ENCODE data around the gene YWHAQ. TPM values are rescaled to one million over a fixed set of nuclear protein-coding genes. Genes with fewer than 3 reads are reported as not detected.
"Not testable (repeated sequence)": the region's sequence is repeated elsewhere in the genome, so short reads cannot be mapped to it uniquely, and the experiment has no call there.

Gene YWHAQ
- total RNA-seq, 1 donor from 2014 or later = 140 TPM

GRCh38 chr2:9618410-9618809 lies 12.4 kb downstream of the YWHAQ start:
- H3K27me3 ChIP-seq (ENCODE audit: control insufficient read depth in 3 of 3, insufficient read depth in 3 of 3, low read length in 3 of 3) = no peaks in the 10 kb centered on the region
- no peak overlapping the region for H3K9ac ChIP-seq (ENCODE audit: low read depth in 1 of 3, low read length in 3 of 3)
- H3K9me3 ChIP-seq (ENCODE audit: control insufficient read depth in 3 of 3, low read length in 3 of 3) = no peaks in the 10 kb centered on the region
- no peak overlapping the region for H3K4me3 ChIP-seq (ENCODE audit: low read length in 3 of 3)
- peaks cover 18 to 46% (median 23%) of the 10 kb centered on the region in 3 donors for H3K4me1 ChIP-seq (ENCODE audit: control insufficient read depth in 3 of 3, insufficient read depth in 3 of 3, low read length in 3 of 3)
- no peak overlapping the region for H3K27ac ChIP-seq (ENCODE audit: low read depth, low read length)
- peaks cover 0 to 11% (median 0%) of the 10 kb centered on the region in 3 donors for H3K36me3 ChIP-seq (ENCODE audit: control insufficient read depth in 3 of 3, insufficient read depth in 3 of 3, low read length in 3 of 3)

GRCh38 chr2:9617749-9618148 lies 13.0 kb downstream of the YWHAQ start:
- Histone ChIP-seq H3K9ac (ENCODE audit: low read depth in 1 of 3, low read length in 3 of 3) (no peak overlapping the region), H3K9me3 (ENCODE audit: control insufficient read depth in 3 of 3, low read length in 3 of 3) (no peaks in the 10 kb centered on the region), H3K27me3 (ENCODE audit: control insufficient read depth in 3 of 3, insufficient read depth in 3 of 3, low read length in 3 of 3) (no peaks in the 10 kb centered on the region), H3K4me3 (ENCODE audit: low read length in 3 of 3) (no peak overlapping the region), H3K27ac (ENCODE audit: low read depth, low read length) (no peak overlapping the region), H3K4me1 (ENCODE audit: control insufficient read depth in 3 of 3, insufficient read depth in 3 of 3, low read length in 3 of 3) (peaks cover 18 to 45% (median 25%) of the 10 kb centered on the region in 3 donors), H3K36me3 (ENCODE audit: control insufficient read depth in 3 of 3, insufficient read depth in 3 of 3, low read length in 3 of 3) (peaks cover 0 to 7% (median 0%) of the 10 kb centered on the region in 3 donors)

DNA sequence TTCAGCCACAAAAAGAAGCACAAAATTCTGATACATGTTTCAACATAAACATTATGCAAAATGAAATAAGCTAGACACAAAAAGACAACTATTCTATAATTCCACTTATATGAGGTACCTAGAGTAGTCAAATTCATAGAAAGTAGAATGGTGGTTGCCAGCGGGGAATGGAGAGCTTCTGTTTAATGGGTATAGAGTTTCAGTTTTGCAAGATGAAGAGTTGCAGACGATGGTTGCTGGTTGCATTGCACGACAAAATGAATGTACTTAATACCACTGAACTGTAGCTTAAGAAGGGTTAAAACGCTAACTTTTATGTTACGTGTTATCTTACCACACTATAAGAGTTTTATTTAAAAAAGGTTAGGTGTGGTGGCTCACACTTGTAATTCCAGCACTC lies 13.5 kb downstream of the YWHAQ start:
- H3K4me1 ChIP-seq (ENCODE audit: control insufficient read depth in 3 of 3, insufficient read depth in 3 of 3, low read length in 3 of 3) = peaks cover 18 to 48% (median 25%) of the 10 kb centered on the region in 3 donors
- H3K27ac ChIP-seq (ENCODE audit: low read depth, low read length) = no peak overlapping the region
- no peaks in the 10 kb centered on the region for H3K27me3 ChIP-seq (ENCODE audit: control insufficient read depth in 3 of 3, insufficient read depth in 3 of 3, low read length in 3 of 3)
- H3K4me3 ChIP-seq (ENCODE audit: low read length in 3 of 3) = no peak overlapping the region
- H3K9me3 ChIP-seq (ENCODE audit: control insufficient read depth in 3 of 3, low read length in 3 of 3) = no peaks in the 10 kb centered on the region
- H3K9ac ChIP-seq (ENCODE audit: low read depth in 1 of 3, low read length in 3 of 3) = no peak overlapping the region
- peaks cover 0 to 7% (median 0%) of the 10 kb centered on the region in 3 donors for H3K36me3 ChIP-seq (ENCODE audit: control insufficient read depth in 3 of 3, insufficient read depth in 3 of 3, low read length in 3 of 3)

DNA sequence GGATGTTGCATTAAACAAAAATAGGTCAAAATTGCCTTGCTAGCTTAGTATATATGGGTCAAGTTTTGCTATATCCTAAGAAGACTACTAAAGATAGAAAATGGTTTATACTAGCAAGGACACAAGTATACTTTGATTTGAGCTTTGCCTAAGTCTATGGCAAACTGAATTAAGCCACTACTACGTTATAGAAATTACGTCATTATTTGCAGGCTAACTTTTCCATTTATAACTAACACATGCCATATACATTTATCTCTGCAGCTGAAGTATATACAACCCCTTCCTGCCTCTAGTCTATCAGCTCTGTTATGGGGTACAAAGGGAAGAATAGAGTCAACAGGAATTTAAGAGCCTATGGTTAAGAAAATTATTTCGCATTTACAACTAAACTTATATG lies 16.2 kb downstream of the YWHAQ start:
- no peaks in the 10 kb centered on the region for H3K27me3 ChIP-seq (ENCODE audit: control insufficient read depth in 3 of 3, insufficient read depth in 3 of 3, low read length in 3 of 3)
- H3K4me3 ChIP-seq (ENCODE audit: low read length in 3 of 3) = no peak overlapping the region
- H3K9ac ChIP-seq (ENCODE audit: low read depth in 1 of 3, low read length in 3 of 3) = no peak overlapping the region
- H3K36me3 ChIP-seq (ENCODE audit: control insufficient read depth in 3 of 3, insufficient read depth in 3 of 3, low read length in 3 of 3) = peaks cover 0 to 7% (median 0%) of the 10 kb centered on the region in 3 donors
- H3K9me3 ChIP-seq (ENCODE audit: control insufficient read depth in 3 of 3, low read length in 3 of 3) = no peaks in the 10 kb centered on the region
- H3K27ac ChIP-seq (ENCODE audit: low read depth, low read length) = no peak overlapping the region
- H3K4me1 ChIP-seq (ENCODE audit: control insufficient read depth in 3 of 3, insufficient read depth in 3 of 3, low read length in 3 of 3) = peaks cover 18 to 45% (median 23%) of the 10 kb centered on the region in 3 donors

DNA sequence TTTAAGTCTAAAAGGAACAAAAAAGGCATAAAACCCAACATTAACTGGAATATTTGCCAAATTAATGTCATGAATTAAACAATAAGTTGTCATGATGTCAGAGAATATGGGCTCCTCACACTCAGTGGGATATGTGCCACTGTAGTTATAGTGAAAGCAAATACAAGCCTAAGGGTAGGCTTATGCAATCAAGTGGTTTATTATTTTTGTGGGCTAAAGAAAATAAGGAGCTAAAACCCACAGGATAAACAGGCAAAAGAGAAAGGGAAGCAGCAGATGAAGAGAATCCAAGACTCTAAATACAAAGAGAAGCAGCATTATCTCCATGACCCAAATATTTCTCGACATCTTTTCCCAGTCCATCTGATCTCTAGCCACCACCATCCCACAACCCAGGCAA lies 17.5 kb downstream of the YWHAQ start:
- Histone ChIP-seq H3K36me3 (ENCODE audit: control insufficient read depth in 3 of 3, insufficient read depth in 3 of 3, low read length in 3 of 3) (peaks cover 0 to 7% (median 0%) of the 10 kb centered on the region in 3 donors), H3K27ac (ENCODE audit: low read depth, low read length) (no peak overlapping the region), H3K9ac (ENCODE audit: low read depth in 1 of 3, low read length in 3 of 3) (no peak overlapping the region), H3K4me1 (ENCODE audit: control insufficient read depth in 3 of 3, insufficient read depth in 3 of 3, low read length in 3 of 3) (peaks cover 23 to 45% (median 24%) of the 10 kb centered on the region in 3 donors), H3K27me3 (ENCODE audit: control insufficient read depth in 3 of 3, insufficient read depth in 3 of 3, low read length in 3 of 3) (no peaks in the 10 kb centered on the region), H3K9me3 (ENCODE audit: control insufficient read depth in 3 of 3, low read length in 3 of 3) (no peaks in the 10 kb centered on the region), H3K4me3 (ENCODE audit: low read length in 3 of 3) (no peak overlapping the region)

GRCh38 chr2:9611549-9611912 lies 19.3 kb downstream of the YWHAQ start:
- H3K4me3 ChIP-seq (ENCODE audit: low read length in 3 of 3); H3K36me3 ChIP-seq (ENCODE audit: control insufficient read depth in 3 of 3, insufficient read depth in 3 of 3, low read length in 3 of 3); H3K9ac ChIP-seq (ENCODE audit: low read depth in 1 of 3, low read length in 3 of 3); H3K9me3 ChIP-seq (ENCODE audit: control insufficient read depth in 3 of 3, low read length in 3 of 3); H3K27me3 ChIP-seq (ENCODE audit: control insufficient read depth in 3 of 3, insufficient read depth in 3 of 3, low read length in 3 of 3); H3K27ac ChIP-seq (ENCODE audit: low read depth, low read length): not testable (repeated sequence)
- peaks cover 26 to 48% (median 27%) of the 10 kb centered on the region in 3 donors for H3K4me1 ChIP-seq (ENCODE audit: control insufficient read depth in 3 of 3, insufficient read depth in 3 of 3, low read length in 3 of 3)

DNA sequence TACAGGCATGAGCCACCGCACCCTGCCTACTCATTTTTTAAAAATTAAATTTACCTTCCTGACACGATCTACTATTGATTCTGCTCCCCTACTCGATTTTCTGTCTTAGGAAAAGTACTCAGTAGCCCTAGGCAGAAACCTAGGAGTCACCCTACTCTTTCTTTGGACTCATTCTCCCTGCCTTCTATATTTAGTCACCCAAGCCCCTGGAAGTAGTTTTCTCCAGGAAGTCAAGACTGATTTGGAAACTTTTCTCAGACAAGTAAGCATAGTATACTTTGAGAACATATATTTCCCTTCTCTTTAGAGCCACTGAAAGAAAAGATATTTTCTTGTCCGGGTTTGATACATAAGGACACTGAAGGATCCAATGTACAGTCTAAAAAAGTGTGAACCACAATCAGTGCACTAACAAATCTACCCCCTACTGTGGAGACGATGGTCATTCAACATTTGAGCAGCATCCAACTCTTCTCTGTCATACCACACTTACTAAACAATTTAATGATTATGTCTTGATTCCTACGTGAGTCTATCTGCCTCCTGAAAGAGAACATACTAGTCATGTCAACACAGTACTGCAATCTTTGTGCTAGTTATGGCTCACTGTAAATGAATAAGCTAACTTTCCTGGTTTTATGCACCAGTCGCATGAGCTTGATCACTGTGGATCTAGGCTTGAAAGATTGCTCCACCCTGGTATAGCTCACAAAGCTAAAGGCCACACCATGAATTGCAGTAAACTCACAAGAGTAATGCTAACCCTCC lies 19.8 kb downstream of the YWHAQ start:
- no peaks in the 10 kb centered on the region for H3K27me3 ChIP-seq (ENCODE audit: control insufficient read depth in 3 of 3, insufficient read depth in 3 of 3, low read length in 3 of 3)
- H3K9me3 ChIP-seq (ENCODE audit: control insufficient read depth in 3 of 3, low read length in 3 of 3) = no peaks in the 10 kb centered on the region
- H3K9ac ChIP-seq (ENCODE audit: low read depth in 1 of 3, low read length in 3 of 3) = no peak overlapping the region
- H3K27ac ChIP-seq (ENCODE audit: low read depth, low read length) = peak overlapping the region; percentile 90
- H3K36me3 ChIP-seq (ENCODE audit: control insufficient read depth in 3 of 3, insufficient read depth in 3 of 3, low read length in 3 of 3) = no peaks in the 10 kb centered on the region
- no peak overlapping the region for H3K4me3 ChIP-seq (ENCODE audit: low read length in 3 of 3)
- H3K4me1 ChIP-seq (ENCODE audit: control insufficient read depth in 3 of 3, insufficient read depth in 3 of 3, low read length in 3 of 3) = peaks cover 26 to 47% (median 26%) of the 10 kb centered on the region in 3 donors

DNA sequence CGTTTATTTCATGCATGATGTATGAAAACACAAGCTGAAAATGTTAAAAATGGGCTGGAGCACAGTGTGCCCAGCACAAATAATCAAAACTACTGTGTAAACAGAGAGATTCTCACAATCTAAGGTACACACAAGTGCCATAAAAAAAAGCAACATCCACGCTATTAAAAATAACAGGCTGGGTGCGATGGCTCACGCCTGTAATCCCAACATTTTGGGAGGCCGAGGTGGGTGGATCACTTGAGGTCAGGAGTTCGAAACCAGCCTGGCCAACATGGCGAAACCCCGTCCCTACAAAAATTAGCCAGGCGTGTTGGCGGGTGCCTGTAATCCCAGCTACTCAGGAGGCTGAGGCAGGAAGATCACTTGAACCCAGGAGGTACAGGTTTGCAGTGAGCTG lies 22.3 kb downstream of the YWHAQ start:
- H3K27ac ChIP-seq (ENCODE audit: low read depth, low read length) = peak overlapping the region; percentile 90
- H3K4me1 ChIP-seq (ENCODE audit: control insufficient read depth in 3 of 3, insufficient read depth in 3 of 3, low read length in 3 of 3) = peaks cover 15 to 24% (median 17%) of the 10 kb centered on the region in 3 donors
- H3K4me3 ChIP-seq (ENCODE audit: low read length in 3 of 3) = peak overlapping the region in 2 of 3 donors; percentile 27 to 46
- H3K36me3 ChIP-seq (ENCODE audit: control insufficient read depth in 3 of 3, insufficient read depth in 3 of 3, low read length in 3 of 3); H3K27me3 ChIP-seq (ENCODE audit: control insufficient read depth in 3 of 3, insufficient read depth in 3 of 3, low read length in 3 of 3); H3K9me3 ChIP-seq (ENCODE audit: control insufficient read depth in 3 of 3, low read length in 3 of 3): not testable (repeated sequence)
- H3K9ac ChIP-seq (ENCODE audit: low read depth in 1 of 3, low read length in 3 of 3) = peak overlapping the region in 1 of 3 donors; percentile 20

GRCh38 chr2:9602412-9602811 lies 28.4 kb downstream of the YWHAQ start:
- Histone ChIP-seq H3K9ac (ENCODE audit: low read depth in 1 of 3, low read length in 3 of 3) (no peak overlapping the region), H3K4me1 (ENCODE audit: control insufficient read depth in 3 of 3, insufficient read depth in 3 of 3, low read length in 3 of 3) (no peaks in the 10 kb centered on the region), H3K36me3 (ENCODE audit: control insufficient read depth in 3 of 3, insufficient read depth in 3 of 3, low read length in 3 of 3) (peaks cover 2 to 6% (median 4%) of the 10 kb centered on the region in 3 donors), H3K9me3 (ENCODE audit: control insufficient read depth in 3 of 3, low read length in 3 of 3) (peaks cover 0 to 3% (median 0%) of the 10 kb centered on the region in 3 donors), H3K27ac (ENCODE audit: low read depth, low read length) (no peak overlapping the region), H3K27me3 (ENCODE audit: control insufficient read depth in 3 of 3, insufficient read depth in 3 of 3, low read length in 3 of 3) (no peaks in the 10 kb centered on the region), H3K4me3 (ENCODE audit: low read length in 3 of 3) (no peak overlapping the region)

DNA sequence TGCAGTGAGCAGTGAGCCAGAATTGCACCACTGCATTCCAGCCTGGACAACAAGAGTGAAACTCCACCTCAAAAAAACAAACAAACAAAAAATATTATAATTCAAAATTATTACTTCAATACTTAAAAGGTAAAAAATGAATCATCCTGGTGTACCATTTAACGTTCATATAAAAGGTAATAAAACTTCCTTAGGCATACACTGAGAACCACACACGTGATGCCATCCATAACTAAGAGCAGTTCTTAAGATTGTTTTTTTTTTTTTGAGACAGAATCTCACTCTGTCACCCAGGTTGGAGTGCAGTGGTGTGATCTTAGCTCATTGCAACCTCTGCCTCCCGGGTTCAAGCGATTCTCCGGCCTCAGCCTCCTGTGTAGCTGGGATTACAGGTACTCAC lies 29.4 kb downstream of the YWHAQ start:
- H3K9ac ChIP-seq (ENCODE audit: low read depth in 1 of 3, low read length in 3 of 3) = no peak overlapping the region
- H3K36me3 ChIP-seq (ENCODE audit: control insufficient read depth in 3 of 3, insufficient read depth in 3 of 3, low read length in 3 of 3) = peaks cover 2 to 6% (median 4%) of the 10 kb centered on the region in 3 donors
- H3K4me1 ChIP-seq (ENCODE audit: control insufficient read depth in 3 of 3, insufficient read depth in 3 of 3, low read length in 3 of 3) = peaks cover 0 to 5% (median 4%) of the 10 kb centered on the region in 3 donors
- no peak overlapping the region for H3K27ac ChIP-seq (ENCODE audit: low read depth, low read length)
- H3K27me3 ChIP-seq (ENCODE audit: control insufficient read depth in 3 of 3, insufficient read depth in 3 of 3, low read length in 3 of 3) = no peaks in the 10 kb centered on the region
- H3K4me3 ChIP-seq (ENCODE audit: low read length in 3 of 3) = no peak overlapping the region
- peaks cover 0 to 3% (median 0%) of the 10 kb centered on the region in 3 donors for H3K9me3 ChIP-seq (ENCODE audit: control insufficient read depth in 3 of 3, low read length in 3 of 3)

Measured in skeletal muscle tissue (tissue), 4 donors.